ENCODE data around the gene HTN1.

DNA sequence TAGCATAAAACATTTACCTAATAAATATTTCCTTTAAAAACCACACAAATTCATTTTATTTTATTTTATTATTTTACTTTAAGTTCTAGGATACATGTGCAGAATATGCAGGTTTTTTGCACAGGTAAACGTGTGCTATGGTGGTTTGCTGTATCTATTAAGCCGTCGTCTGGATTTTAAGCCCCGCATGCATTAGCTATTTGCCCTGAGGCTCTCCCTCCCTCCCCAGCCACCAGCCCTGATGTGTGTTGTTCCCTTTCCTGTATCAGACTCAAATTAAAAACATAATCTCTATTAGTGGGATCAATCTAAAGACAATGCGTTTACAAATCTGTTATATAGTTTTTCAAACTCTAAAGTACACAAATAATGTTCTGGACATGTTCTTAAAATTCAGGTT, 23.2 kb upstream of the HTN1 start:
- TF ChIP-seq, protein P1, sequence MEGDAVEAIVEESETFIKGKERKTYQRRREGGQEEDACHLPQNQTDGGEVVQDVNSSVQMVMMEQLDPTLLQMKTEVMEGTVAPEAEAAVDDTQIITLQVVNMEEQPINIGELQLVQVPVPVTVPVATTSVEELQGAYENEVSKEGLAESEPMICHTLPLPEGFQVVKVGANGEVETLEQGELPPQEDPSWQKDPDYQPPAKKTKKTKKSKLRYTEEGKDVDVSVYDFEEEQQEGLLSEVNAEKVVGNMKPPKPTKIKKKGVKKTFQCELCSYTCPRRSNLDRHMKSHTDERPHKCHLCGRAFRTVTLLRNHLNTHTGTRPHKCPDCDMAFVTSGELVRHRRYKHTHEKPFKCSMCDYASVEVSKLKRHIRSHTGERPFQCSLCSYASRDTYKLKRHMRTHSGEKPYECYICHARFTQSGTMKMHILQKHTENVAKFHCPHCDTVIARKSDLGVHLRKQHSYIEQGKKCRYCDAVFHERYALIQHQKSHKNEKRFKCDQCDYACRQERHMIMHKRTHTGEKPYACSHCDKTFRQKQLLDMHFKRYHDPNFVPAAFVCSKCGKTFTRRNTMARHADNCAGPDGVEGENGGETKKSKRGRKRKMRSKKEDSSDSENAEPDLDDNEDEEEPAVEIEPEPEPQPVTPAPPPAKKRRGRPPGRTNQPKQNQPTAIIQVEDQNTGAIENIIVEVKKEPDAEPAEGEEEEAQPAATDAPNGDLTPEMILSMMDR (IDR thresholded peaks at IDR 0.05): no peak
- TF ChIP-seq POLR2A (IDR thresholded peaks at IDR 0.05): no peak

All from thyroid gland (tissue), 4 donors.